Ammon's horn (tissue), 1 donor: Measurements from ENCODE around the gene PCDHA8.
"Not testable (repeated sequence)": the region's sequence is repeated elsewhere in the genome, so short reads cannot be mapped to it uniquely, and the experiment has no call there.

Source experiments
- DNase-seq: peaks from one replicate; pipeline ENCODE4 v3.0.0-alpha.2; 2016; ENCODE audit warnings: low spot score

The PCDHA8 gene, protein sequence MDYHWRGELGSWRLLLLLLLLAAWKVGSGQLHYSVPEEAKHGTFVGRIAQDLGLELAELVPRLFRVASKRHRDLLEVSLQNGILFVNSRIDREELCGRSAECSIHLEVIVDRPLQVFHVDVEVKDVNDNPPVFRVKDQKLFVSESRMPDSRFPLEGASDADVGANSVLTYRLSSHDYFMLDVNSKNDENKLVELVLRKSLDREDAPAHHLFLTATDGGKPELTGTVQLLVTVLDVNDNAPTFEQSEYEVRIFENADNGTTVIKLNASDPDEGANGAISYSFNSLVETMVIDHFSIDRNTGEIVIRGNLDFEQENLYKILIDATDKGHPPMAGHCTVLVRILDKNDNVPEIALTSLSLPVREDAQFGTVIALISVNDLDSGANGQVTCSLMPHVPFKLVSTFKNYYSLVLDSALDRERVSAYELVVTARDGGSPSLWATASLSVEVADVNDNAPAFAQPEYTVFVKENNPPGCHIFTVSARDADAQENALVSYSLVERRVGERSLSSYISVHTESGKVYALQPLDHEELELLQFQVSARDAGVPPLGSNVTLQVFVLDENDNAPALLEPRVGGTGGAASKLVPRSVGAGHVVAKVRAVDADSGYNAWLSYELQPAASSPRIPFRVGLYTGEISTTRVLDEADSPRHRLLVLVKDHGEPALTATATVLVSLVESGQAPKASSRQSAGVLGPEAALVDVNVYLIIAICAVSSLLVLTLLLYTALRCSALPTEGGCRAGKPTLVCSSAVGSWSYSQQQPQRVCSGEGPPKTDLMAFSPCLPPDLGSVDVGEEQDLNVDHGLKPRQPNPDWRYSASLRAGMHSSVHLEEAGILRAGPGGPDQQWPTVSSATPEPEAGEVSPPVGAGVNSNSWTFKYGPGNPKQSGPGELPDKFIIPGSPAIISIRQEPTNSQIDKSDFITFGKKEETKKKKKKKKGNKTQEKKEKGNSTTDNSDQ

GRCh38 chr5:140840978-140841962, at the start of gene PCDHA8:
PCDHA8 (plus strand) TSS chr5:140841187; CDS start chr5:140841322, 135 bp downstream.
- DNase-seq = peak; percentile 55

GRCh38 chr5:140794595-140795258, 46.3 kb upstream of the PCDHA8 start, which contains the start of gene PCDHA2:
PCDHA2 (plus strand) TSS chr5:140794852.
- DNase-seq = peak; percentile 25

DNA sequence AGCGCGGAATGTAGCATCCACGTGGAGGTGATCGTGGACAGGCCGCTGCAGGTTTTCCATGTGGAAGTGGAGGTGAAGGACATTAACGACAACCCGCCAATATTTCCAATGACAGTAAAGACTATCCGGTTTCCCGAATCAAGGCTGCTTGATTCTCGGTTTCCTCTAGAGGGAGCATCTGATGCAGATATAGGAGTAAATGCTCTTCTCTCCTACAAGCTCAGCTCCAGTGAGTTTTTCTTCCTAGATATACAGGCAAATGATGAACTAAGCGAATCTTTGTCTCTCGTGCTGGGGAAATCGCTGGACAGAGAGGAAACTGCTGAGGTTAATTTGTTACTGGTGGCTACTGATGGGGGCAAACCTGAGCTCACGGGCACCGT, 45.7 kb upstream of the PCDHA8 start:
- DNase-seq = peak; percentile 11

DNA sequence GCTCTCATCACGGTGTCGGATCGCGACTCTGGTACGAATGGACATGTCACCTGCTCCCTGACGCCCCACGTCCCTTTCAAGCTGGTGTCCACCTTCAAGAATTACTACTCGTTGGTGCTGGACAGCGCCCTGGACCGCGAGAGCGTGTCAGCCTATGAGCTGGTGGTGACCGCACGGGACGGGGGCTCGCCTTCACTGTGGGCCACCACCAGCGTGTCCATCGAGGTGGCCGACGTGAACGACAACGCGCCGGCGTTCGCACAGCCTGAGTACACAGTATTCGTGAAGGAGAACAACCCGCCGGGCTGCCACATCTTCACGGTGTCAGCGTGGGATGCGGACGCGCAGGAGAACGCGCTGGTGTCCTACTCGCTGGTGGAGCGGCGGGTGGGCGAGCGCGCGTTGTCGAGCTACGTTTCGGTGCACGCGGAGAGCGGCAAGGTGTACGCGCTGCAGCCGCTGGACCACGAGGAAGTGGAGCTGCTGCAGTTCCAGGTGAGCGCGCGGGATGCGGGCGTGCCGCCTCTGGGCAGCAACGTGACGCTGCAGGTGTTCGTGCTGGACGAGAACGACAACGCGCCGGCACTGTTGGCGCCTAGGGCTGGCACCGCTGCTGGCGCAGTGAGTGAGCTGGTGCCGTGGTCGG, 44.8 kb upstream of the PCDHA8 start:
- not testable (repeated sequence) for DNase-seq

- DNase-seq = no peak
Measured at GRCh38 chr5:140796718-140797095, 44.3 kb upstream of the PCDHA8 start.

- peak; percentile 67 for DNase-seq
Measured at GRCh38 chr5:140800816-140801493, 40.0 kb upstream of the PCDHA8 start, which contains the start of gene PCDHA3. PCDHA3 (plus strand) TSS chr5:140801057.

DNA sequence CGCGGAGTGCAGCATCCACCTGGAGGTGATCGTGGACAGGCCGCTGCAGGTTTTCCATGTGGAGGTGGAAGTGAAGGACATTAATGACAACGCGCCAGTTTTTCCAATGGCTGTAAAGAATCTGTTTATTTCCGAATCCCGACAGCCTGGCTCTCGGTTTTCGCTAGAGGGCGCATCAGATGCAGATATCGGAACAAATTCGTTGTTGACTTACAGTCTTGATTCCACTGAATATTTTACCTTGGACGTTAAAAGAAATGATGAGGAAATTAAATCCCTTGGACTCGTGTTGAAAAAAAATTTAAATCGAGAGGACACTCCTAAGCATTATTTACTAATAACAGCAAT, 39.5 kb upstream of the PCDHA8 start:
- DNase-seq = peak; percentile 28

GRCh38 chr5:140802381-140802780, 38.6 kb upstream of the PCDHA8 start:
- not testable (repeated sequence) for DNase-seq

- DNase-seq = no peak
Measured at GRCh38 chr5:140802781-140803271, 38.2 kb upstream of the PCDHA8 start.

DNA sequence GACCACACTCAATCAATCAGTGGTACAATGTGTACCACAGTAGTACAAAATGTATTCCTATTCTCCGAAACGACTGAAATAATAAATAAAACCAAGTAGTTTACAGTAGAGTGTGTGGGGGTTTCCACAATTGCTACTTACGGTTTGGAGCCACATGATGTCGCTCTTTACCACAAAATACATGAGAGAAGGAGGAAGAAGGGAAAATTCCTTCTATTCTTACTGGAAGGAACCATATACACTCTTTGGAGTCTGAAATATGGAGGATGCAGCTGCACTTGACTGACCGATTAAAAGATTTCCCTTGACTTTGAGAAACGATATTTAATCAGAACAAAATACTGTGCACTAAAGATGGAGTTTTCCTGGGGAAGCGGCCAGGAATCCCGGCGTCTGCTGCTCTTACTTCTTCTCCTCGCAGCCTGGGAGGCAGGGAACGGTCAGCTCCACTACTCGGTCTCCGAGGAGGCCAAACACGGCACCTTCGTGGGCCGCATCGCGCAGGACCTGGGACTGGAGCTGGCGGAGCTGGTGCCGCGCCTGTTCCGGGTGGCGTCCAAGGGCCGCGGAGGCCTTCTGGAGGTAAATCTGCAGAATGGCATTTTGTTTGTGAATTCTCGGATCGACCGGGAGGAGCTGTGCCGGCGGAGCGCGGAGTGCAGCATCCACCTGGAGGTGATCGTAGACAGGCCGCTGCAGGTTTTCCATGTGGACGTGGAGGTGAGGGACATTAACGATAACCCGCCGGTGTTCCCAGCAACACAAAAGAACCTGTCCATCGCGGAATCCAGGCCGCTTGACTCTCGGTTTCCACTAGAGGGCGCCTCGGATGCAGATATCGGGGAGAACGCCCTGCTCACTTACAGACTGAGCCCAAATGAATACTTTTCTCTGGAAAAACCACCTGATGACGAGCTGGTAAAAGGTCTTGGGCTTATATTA, 33.9 kb upstream of the PCDHA8 start, which contains the start of gene PCDHA4:
Gene PCDHA4, plus strand, starts transcription at position 235 of the 942 bp plus-strand sequence.
- DNase-seq = peak; percentile 43

GRCh38 chr5:140808241-140808888, 32.6 kb upstream of the PCDHA8 start:
- DNase-seq = not testable (repeated sequence)

- no peak for DNase-seq
Measured at GRCh38 chr5:140808889-140809291, 32.1 kb upstream of the PCDHA8 start.

DNA sequence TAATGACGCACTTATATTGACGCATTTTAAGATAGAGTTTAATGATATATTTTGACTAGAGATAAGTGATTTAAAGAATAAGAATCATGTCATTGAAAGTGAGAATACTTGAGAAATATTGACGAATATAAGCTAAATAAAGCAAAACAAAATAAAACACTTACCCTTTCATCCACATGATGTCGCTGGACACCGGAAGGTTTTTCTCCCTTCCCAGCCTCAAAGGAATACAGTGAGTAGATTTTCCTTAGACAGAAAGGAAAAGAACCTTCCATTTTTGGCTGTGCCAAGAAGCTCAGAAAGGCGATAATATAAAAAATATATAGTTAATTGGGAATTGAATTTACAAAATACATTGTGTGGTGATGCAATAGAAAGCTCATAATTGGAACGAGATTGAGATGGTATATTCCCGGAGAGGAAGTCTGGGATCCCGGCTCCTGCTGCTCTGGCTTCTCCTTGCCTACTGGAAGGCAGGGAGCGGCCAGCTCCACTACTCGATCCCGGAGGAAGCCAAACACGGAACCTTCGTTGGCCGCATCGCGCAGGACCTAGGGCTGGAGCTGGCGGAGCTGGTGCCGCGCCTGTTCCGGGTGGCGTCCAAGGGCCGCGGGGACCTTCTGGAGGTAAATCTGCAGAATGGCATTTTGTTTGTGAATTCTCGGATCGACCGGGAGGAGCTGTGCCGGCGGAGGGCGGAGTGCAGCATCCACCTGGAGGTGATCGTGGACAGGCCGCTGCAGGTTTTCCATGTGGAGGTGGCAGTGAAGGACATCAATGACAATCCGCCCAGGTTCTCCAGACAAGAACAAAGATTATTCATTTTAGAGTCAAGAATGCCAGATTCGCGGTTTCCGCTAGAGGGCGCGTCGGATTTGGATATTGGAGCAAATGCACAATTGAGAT, 19.4 kb upstream of the PCDHA8 start, which contains the start of gene PCDHA5:
Gene PCDHA5, plus strand, starts transcription at position 239 of the 906 bp plus-strand sequence.
- DNase-seq = no peak

GRCh38 chr5:140822281-140822629, 18.7 kb upstream of the PCDHA8 start:
- no peak for DNase-seq

- DNase-seq = not testable (repeated sequence)
Measured at GRCh38 chr5:140822969-140823368, 18.0 kb upstream of the PCDHA8 start.

- DNase-seq = no peak
Measured at GRCh38 chr5:140823475-140823874, 17.5 kb upstream of the PCDHA8 start.
